ENCODE measurements around the gene ALX4.

The ALX4 gene

DNA sequence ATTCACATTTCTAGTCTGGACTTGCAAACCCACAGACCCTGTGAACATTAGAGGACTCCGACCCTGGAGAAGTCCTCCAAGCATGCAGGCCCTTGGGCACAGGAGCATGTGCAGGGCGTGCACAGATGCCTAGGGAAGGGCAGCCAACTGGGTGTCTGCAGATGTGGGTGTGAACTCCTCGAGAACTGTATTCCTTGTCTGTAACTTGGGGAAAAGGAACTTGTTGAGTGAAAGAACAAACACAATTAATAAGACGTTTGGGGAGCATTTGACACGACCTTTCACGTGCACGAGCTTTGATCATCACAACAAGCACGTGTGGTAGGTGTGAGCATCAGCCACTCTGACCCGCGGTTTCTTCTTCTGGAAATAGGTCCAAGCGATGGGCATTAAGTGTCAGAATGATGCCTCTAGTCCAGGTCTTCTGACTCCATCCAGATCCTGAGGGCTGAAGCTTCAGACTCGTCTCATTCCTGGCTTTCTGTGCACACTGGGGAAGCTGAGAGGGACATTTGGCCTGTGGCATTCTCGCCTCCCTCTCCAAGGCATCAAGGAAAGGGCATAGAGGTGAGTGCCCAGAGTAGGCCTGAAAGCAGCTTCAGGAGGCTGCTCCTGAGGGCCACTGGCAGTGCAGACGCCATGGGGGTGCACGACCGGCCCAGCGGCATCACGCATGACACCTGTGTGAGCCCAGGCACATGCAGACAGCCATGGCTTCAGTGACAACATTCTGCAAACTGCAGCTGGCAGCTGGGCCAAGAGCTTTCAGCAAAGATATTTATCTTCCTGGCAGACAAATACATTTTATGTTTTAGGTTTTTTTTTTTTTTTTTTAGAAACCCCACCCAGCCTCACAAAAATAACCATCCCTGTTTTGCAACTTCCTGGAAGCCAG is 32.5 kb downstream of the ALX4 start:
- H3K4me3 ChIP-seq (ENCODE audit: low read depth, low read length), result no peak overlapping the region
- no peak for DNase-seq (ENCODE audit: low read depth)
- TF ChIP-seq, protein P1, sequence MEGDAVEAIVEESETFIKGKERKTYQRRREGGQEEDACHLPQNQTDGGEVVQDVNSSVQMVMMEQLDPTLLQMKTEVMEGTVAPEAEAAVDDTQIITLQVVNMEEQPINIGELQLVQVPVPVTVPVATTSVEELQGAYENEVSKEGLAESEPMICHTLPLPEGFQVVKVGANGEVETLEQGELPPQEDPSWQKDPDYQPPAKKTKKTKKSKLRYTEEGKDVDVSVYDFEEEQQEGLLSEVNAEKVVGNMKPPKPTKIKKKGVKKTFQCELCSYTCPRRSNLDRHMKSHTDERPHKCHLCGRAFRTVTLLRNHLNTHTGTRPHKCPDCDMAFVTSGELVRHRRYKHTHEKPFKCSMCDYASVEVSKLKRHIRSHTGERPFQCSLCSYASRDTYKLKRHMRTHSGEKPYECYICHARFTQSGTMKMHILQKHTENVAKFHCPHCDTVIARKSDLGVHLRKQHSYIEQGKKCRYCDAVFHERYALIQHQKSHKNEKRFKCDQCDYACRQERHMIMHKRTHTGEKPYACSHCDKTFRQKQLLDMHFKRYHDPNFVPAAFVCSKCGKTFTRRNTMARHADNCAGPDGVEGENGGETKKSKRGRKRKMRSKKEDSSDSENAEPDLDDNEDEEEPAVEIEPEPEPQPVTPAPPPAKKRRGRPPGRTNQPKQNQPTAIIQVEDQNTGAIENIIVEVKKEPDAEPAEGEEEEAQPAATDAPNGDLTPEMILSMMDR (conservative IDR thresholded peaks at IDR 0.05; ENCODE audit: low read depth, low read length), result no peak

DNA sequence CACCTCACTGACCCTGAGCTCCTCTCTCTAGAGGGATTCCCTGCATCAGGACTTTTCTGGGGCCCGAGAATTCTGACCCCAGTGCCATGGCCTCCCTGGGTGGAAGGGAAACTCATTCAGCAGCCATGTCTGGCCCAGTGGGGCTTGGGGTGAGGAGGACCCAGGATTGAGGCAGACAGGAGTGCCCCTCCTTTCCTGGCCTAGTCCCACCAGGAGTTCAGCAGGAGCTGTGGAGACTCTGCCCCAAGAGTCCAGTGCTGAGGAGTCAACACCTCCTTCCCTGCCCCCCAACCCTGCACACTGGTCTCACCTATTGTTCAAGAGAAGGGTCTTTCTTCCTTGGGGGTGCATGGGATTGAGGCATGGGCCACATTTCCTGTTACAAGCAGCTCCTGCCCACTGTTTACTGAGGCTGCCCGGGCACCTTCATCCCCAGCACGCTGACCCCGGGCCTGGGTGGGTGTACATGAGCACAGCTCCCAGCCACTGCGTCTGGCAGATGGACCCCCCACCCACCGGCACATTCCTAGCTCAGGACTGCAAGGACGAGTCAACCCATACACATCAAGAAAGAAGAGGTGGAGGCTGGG is 33.9 kb downstream of the ALX4 start:
- TF ChIP-seq, protein P1 (conservative IDR thresholded peaks at IDR 0.05; ENCODE audit: low read depth, low read length), result no peak
- H3K4me3 ChIP-seq (ENCODE audit: low read depth, low read length), result no peak overlapping the region
- DNase-seq (ENCODE audit: low read depth), result no peak

DNA sequence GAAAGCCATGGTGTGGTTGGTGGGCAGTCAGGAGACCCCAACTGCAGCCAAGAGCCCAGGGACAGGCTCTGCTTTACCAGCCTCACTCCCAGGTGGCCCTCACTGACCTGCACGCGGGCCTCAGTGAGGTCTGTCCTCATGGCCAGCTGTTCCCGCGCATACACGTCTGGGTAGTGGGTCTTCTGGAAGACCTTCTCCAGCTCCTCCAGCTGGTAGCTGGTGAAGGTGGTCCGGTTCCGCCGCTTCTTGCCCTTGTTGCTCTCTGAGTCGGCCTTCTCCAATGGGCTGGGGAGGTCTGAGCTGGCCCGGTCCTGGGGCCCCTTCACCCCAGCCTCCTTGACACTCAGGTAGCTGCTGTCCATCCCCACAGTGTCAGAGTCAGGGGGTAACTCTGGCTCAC is 34.7 kb downstream of the ALX4 start:
- H3K4me3 ChIP-seq (ENCODE audit: low read depth, low read length), result no peak overlapping the region
- TF ChIP-seq, protein P1 (conservative IDR thresholded peaks at IDR 0.05; ENCODE audit: low read depth, low read length), result no peak
- DNase-seq (ENCODE audit: low read depth), result no peak

DNA sequence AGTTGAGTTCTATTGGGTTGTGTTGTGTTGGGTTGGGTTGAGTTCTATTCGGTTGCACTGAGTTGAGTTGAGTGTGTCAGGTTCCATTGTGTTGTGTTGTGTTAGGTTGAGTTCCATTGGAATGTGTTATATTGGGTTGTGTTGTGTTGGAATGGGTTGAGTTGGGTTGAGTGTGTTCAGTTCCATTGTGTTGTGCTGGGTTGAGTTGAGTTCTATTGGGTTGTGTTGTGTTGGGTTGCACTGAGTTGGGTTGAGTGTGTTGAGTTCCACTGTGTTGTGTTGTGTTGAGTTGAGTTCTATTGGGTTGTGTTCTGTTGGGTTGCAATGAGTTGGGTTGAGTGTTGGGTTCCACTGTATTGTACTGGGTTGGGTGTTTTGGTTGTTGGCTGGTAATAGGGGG is 35.5 kb downstream of the ALX4 start:
- TF ChIP-seq, protein P1 (conservative IDR thresholded peaks at IDR 0.05; ENCODE audit: low read depth, low read length), result no peak
- no peak overlapping the region for H3K4me3 ChIP-seq (ENCODE audit: low read depth, low read length)
- no peak for DNase-seq (ENCODE audit: low read depth)

DNA sequence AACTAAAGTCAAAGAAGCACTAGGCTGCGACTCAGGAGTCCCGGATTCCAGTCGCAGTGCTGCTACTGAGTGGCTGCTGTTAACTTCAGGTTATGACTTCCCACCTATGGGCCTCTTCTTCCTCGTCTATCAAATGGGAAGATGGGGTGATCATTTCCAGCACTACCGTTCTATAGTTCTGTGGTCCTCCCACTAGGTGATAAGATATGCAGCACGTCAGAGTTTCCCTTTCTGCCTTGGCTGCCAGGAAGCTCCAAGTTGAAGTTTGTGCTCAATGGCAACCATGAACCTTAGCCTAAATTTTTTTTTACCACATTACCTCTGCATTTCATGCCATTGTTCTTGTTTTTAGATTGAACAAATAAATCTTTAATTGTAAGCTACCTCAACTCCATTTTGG is 38.7 kb downstream of the ALX4 start:
- no peak overlapping the region for H3K4me3 ChIP-seq (ENCODE audit: low read depth, low read length)
- no peak for DNase-seq (ENCODE audit: low read depth)
- TF ChIP-seq, protein P1 (conservative IDR thresholded peaks at IDR 0.05; ENCODE audit: low read depth, low read length), result no peak

DNA sequence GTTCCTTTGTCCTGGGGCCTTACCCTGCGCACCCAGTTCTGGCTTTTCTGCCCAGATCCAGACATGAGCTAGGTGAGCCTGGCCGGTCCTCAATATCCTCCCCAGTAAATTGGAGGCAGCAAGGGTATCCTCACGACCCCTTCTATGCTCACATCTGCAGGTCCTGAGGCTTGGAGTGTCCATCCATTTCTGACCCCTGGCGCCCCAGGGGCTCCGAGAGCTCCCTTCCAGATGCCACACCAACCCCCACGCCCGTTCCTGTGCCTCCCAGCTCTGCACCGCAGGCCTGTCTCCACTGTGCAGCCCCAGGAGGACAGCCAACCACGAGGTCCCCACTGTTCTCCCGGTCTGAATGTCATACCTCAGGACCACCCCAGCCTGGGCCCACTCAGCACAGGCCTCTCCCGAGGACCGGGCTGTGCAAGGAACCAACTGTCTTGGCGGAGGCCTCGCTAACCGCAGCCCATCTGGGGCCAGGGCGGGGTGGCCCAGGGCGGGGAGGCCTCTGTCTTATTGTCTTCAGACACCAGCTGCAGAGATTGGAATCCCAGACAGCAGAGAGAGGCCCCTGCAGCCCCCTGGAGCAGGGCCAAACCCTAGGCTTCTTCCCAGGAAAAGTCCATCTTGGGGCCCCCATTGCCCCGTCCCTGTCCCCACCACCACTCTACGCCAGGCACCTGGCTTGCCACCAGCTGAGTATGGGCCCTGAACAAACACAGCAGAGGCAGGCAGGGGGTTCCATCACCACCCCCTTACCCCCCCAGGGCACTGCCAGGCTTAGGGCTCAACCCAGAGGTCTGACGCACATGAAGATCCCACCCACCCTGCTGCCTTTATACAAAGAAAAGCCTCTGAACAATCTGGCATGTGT is 39.3 kb downstream of the ALX4 start:
- TF ChIP-seq, protein P1 (conservative IDR thresholded peaks at IDR 0.05; ENCODE audit: low read depth, low read length), result no peak
- DNase-seq (ENCODE audit: low read depth), result peak; percentile 50
- no peak overlapping the region for H3K4me3 ChIP-seq (ENCODE audit: low read depth, low read length)

All from choroid plexus epithelial cell (primary cell).